Neural crest cell (in vitro differentiated cells): ENCODE data around the gene SMCHD1. TPM values are rescaled to one million over a fixed set of nuclear protein-coding genes. Genes with fewer than 3 reads are reported as not detected.

Experiments
- DNase-seq: peaks from one replicate; pipeline ENCODE4 v3.0.0; 2021; ENCODE audit warnings: low read depth, mixed read lengths, low spot score
- H3K27ac Mint-ChIP-seq: one replicate; pipeline ENCODE4 v1.8.0; 2021; ENCODE audit warnings: mild to moderate bottlenecking, mixed read lengths; ENCODE audit not compliant: unreplicated experiment
- H3K27me3 Mint-ChIP-seq: 2 replicates; pipeline ENCODE4 v1.8.0; 2021; ENCODE audit warnings: low read depth, mild to moderate bottlenecking, mixed read lengths
- H3K36me3 Mint-ChIP-seq: 2 replicates; pipeline ENCODE4 v1.8.0; 2021; ENCODE audit warnings: low read depth, mild to moderate bottlenecking, mixed read lengths
- H3K4me1 Mint-ChIP-seq: 2 replicates; pipeline ENCODE4 v1.8.0; 2021; ENCODE audit warnings: mixed read lengths
- H3K4me3 Mint-ChIP-seq: one replicate; pipeline ENCODE4 v1.8.0; 2021; ENCODE audit warnings: mild to moderate bottlenecking, mixed read lengths
- H3K9me3 Mint-ChIP-seq: 2 replicates; pipeline ENCODE4 v1.8.0; 2021; ENCODE audit warnings: mixed read lengths
- CTCF ChIP-seq: fragments of 200-600 bp; sonication (generic); conservative IDR thresholded peaks from 2 replicates; pipeline ENCODE4 v1.5.0; 2021; ENCODE audit warnings: antibody characterized with exemption, mild to moderate bottlenecking
- total RNA-seq: library from RNA; stranded (reverse); gene quantifications from 2 replicates; pipeline ENCODE4 v1.2.1, GENCODE V29; 2021

SMCHD1 gene
- total RNA-seq, 1 donor from 2014 or later, result 66.3 TPM

GRCh38 chr18:2706903-2707302 lies 51.4 kb downstream of the SMCHD1 start:
- Mint-ChIP-seq H3K9me3 (no peaks in the 10 kb centered on the region), H3K4me1 (no peaks in the 10 kb centered on the region), H3K36me3 (peaks cover 32% of the 10 kb centered on the region), H3K4me3 (no peak overlapping the region), H3K27me3 (no peaks in the 10 kb centered on the region), H3K27ac (no peak overlapping the region)
- no peak for DNase-seq
- TF ChIP-seq CTCF, result no peak

GRCh38 chr18:2707551-2708168 lies 52.1 kb downstream of the SMCHD1 start:
- Mint-ChIP-seq H3K36me3 (peaks cover 39% of the 10 kb centered on the region), H3K4me1 (no peaks in the 10 kb centered on the region), H3K9me3 (no peaks in the 10 kb centered on the region), H3K27ac (no peak overlapping the region), H3K27me3 (no peaks in the 10 kb centered on the region), H3K4me3 (no peak overlapping the region)
- no peak for DNase-seq
- no peak for TF ChIP-seq CTCF

GRCh38 chr18:2709316-2709715 lies 53.8 kb downstream of the SMCHD1 start:
- H3K36me3 Mint-ChIP-seq, result peaks cover 46% of the 10 kb centered on the region
- no peak overlapping the region for H3K4me3 Mint-ChIP-seq
- no peaks in the 10 kb centered on the region for H3K4me1 Mint-ChIP-seq
- H3K27me3 Mint-ChIP-seq, result no peaks in the 10 kb centered on the region
- no peak for DNase-seq
- no peaks in the 10 kb centered on the region for H3K9me3 Mint-ChIP-seq
- no peak overlapping the region for H3K27ac Mint-ChIP-seq
- TF ChIP-seq CTCF, result no peak

- Mint-ChIP-seq H3K4me3 (no peak overlapping the region), H3K36me3 (peaks cover 51% of the 10 kb centered on the region), H3K9me3 (no peaks in the 10 kb centered on the region), H3K27me3 (no peaks in the 10 kb centered on the region), H3K4me1 (no peaks in the 10 kb centered on the region), H3K27ac (no peak overlapping the region)
- no peak for DNase-seq
- no peak for TF ChIP-seq CTCF
These were observed 58.6 kb downstream of the SMCHD1 start for GRCh38 chr18:2714140-2714539.

- H3K27ac Mint-ChIP-seq, result no peak overlapping the region
- no peaks in the 10 kb centered on the region for H3K4me1 Mint-ChIP-seq
- DNase-seq, result no peak
- no peaks in the 10 kb centered on the region for H3K9me3 Mint-ChIP-seq
- H3K36me3 Mint-ChIP-seq, result peaks cover 44% of the 10 kb centered on the region
- H3K4me3 Mint-ChIP-seq, result no peak overlapping the region
- no peaks in the 10 kb centered on the region for H3K27me3 Mint-ChIP-seq
- TF ChIP-seq CTCF, result no peak
These were observed 60.5 kb downstream of the SMCHD1 start for GRCh38 chr18:2715990-2716389.
